OCI-LY3 (cell line): ENCODE data around the gene SEPTIN14.
A peak's percentile ranks its signal among the peaks of the same experiment; 100 is the strongest.
"Not testable (repeated sequence)": the region's sequence is repeated elsewhere in the genome, so short reads cannot be mapped to it uniquely, and the experiment has no call there.

Source experiments
- H2AFZ ChIP-seq: fragments of 200-600, 300-600 bp; shearing (Covaris generic); 2 replicates; pipeline ENCODE4 v1.6.0; 2014; ENCODE audit warnings: antibody characterized with exemption, low read depth, low read length
- H3K27ac ChIP-seq: fragments of 200-600, 300-600 bp; sonication (generic); 2 replicates; pipeline ENCODE4 v1.5.1; 2014; ENCODE audit warnings: mild to moderate bottlenecking, low read length, moderate library complexity, mixed read lengths
- H3K27me3 ChIP-seq: fragments of 200-600, 300-600 bp; sonication (generic); 2 replicates; pipeline ENCODE4 v1.6.1; 2014; ENCODE audit warnings: low read depth, low read length, mixed read lengths
- H3K36me3 ChIP-seq: fragments of 200-600, 300-600 bp; sonication (generic); replicated peaks from 2 replicates; pipeline ENCODE3; 2014; ENCODE audit warnings: low read depth, low read length, mixed read lengths
- H3K4me1 ChIP-seq: fragments of 300-600, 200-600 bp; sonication (generic); 2 replicates; pipeline ENCODE4 v1.6.1; 2014; ENCODE audit warnings: low read length, mixed read lengths
- H3K4me2 ChIP-seq: fragments of 200-600, 300-600 bp; sonication (generic); 2 replicates; pipeline ENCODE4 v1.6.1; 2014; ENCODE audit warnings: low read length, mixed read lengths
- H3K4me3 ChIP-seq: fragments of 300-600, 200-600 bp; sonication (generic); 2 replicates; pipeline ENCODE4 v1.5.1; 2014; ENCODE audit warnings: antibody characterized with exemption, mild to moderate bottlenecking, low read length, moderate library complexity
- H3K79me2 ChIP-seq: fragments of 300-600, 200-600 bp; shearing (Covaris generic); 2 replicates; pipeline ENCODE4 v1.6.1; 2014; ENCODE audit warnings: mild to moderate bottlenecking, low read length, mixed read lengths
- H3K9ac ChIP-seq: fragments of 300-600, 200-600 bp; shearing (Covaris generic); 2 replicates; pipeline ENCODE4 v1.6.0; 2014; ENCODE audit warnings: mild to moderate bottlenecking, low read length, moderate library complexity
- H3K9me3 ChIP-seq: fragments of 200-600, 300-600 bp; shearing (Covaris generic); 2 replicates; pipeline ENCODE4 v1.6.1; 2014; ENCODE audit warnings: low read length, mixed read lengths; ENCODE audit not compliant: insufficient read depth
- H4K20me1 ChIP-seq: fragments of 200-600, 300-600 bp; sonication (generic); 2 replicates; pipeline ENCODE4 v1.6.1; 2016; ENCODE audit warnings: low read length, mixed read lengths; ENCODE audit not compliant: insufficient read depth
- CTCF ChIP-seq: fragments of 200-600, 300-600 bp; sonication (generic); IDR thresholded peaks from 2 replicates; pipeline ENCODE4 v1.5.1; 2014; ENCODE audit warnings: antibody characterized with exemption, low read length, low read depth
- EZH2phosphoT487 ChIP-seq: fragments of 200-600 bp; shearing (Covaris generic); IDR thresholded peaks from 2 replicates; pipeline ENCODE4 v1.6.1; 2018; ENCODE audit warnings: antibody characterized with exemption, mixed run types, low read depth

SEPTIN14 gene

GRCh38 chr7:55838595-55838994 lies 24.0 kb downstream of the SEPTIN14 start:
- H3K9me3 ChIP-seq = no peaks in the 10 kb centered on the region
- TF ChIP-seq CTCF (no peak), EZH2phosphoT487 (no peak)
- no peak overlapping the region for H3K4me2 ChIP-seq

GRCh38 chr7:55827577-55827976 lies 35.0 kb downstream of the SEPTIN14 start:
- no peaks in the 10 kb centered on the region for H3K9me3 ChIP-seq
- H3K9ac ChIP-seq = no peak overlapping the region
- no peaks in the 10 kb centered on the region for H3K4me1 ChIP-seq
- no peaks in the 10 kb centered on the region for H3K79me2 ChIP-seq
- no peak overlapping the region for H3K4me2 ChIP-seq
- no peak overlapping the region for H3K27ac ChIP-seq
- H3K36me3 ChIP-seq = no peaks in the 10 kb centered on the region
- H2AFZ ChIP-seq = peak overlapping the region; percentile 45; the same call in 1 of the 2 replicates
- TF ChIP-seq CTCF = no peak
- TF ChIP-seq EZH2phosphoT487 = no peak
- no peaks in the 10 kb centered on the region for H4K20me1 ChIP-seq
- H3K27me3 ChIP-seq = no peaks in the 10 kb centered on the region
- peak overlapping the region; percentile 20; the same call in 1 of the 2 replicates for H3K4me3 ChIP-seq

More at GRCh38 chr7:55838595-55838994, 24.0 kb downstream of the SEPTIN14 start:
- no peaks in the 10 kb centered on the region for H3K27me3 ChIP-seq
- no peak overlapping the region for H3K4me3 ChIP-seq
- no peak overlapping the region for H2AFZ ChIP-seq
- H3K9ac ChIP-seq = no peak overlapping the region
- H3K79me2 ChIP-seq = no peaks in the 10 kb centered on the region
- H3K36me3 ChIP-seq = no peaks in the 10 kb centered on the region
- no peaks in the 10 kb centered on the region for H3K4me1 ChIP-seq
- H3K27ac ChIP-seq = no peak overlapping the region
- no peaks in the 10 kb centered on the region for H4K20me1 ChIP-seq

GRCh38 chr7:55818686-55819085 lies 43.9 kb downstream of the SEPTIN14 start:
- Histone ChIP-seq H3K27ac (no peak overlapping the region), H3K4me1 (no peaks in the 10 kb centered on the region), H3K36me3 (no peaks in the 10 kb centered on the region), H3K4me2 (no peak overlapping the region), H3K27me3 (no peaks in the 10 kb centered on the region), H4K20me1 (no peaks in the 10 kb centered on the region), H3K9ac (no peak overlapping the region), H3K9me3 (no peaks in the 10 kb centered on the region), H3K4me3 (no peak overlapping the region), H3K79me2 (no peaks in the 10 kb centered on the region), H2AFZ (no peak overlapping the region)
- no peak for TF ChIP-seq EZH2phosphoT487
- no peak for TF ChIP-seq CTCF

GRCh38 chr7:55797260-55797659 lies 65.3 kb downstream of the SEPTIN14 start:
- H4K20me1 ChIP-seq, H3K9me3 ChIP-seq, H3K9ac ChIP-seq, H3K36me3 ChIP-seq, H3K4me2 ChIP-seq, H3K79me2 ChIP-seq, H3K4me1 ChIP-seq, H3K27me3 ChIP-seq, H3K4me3 ChIP-seq, H2AFZ ChIP-seq, H3K27ac ChIP-seq: not testable (repeated sequence)

- H3K36me3 ChIP-seq = no peaks in the 10 kb centered on the region
- H3K9ac ChIP-seq = no peak overlapping the region
- H3K4me1 ChIP-seq = no peaks in the 10 kb centered on the region
- no peaks in the 10 kb centered on the region for H3K27me3 ChIP-seq
- H3K27ac ChIP-seq = no peak overlapping the region
- H3K9me3 ChIP-seq = no peaks in the 10 kb centered on the region
- no peak overlapping the region for H3K4me3 ChIP-seq
- H3K79me2 ChIP-seq = no peaks in the 10 kb centered on the region
- no peak overlapping the region for H3K4me2 ChIP-seq
- H4K20me1 ChIP-seq = no peaks in the 10 kb centered on the region
- TF ChIP-seq EZH2phosphoT487 (no peak), CTCF (no peak)
- H2AFZ ChIP-seq = no peak overlapping the region
Observed at GRCh38 chr7:55794527-55794926, 68.0 kb downstream of the SEPTIN14 start.
